ENCODE data around the gene RANBP3.
"Not testable (repeated sequence)": the region's sequence is repeated elsewhere in the genome, so short reads cannot be mapped to it uniquely, and the experiment has no call there.

RANBP3 gene

GRCh38 chr19:5882421-5882968 is 95.4 kb downstream of the RANBP3 start:
- no peak for DNase-seq (ENCODE audit: low read depth)

- DNase-seq (ENCODE audit: low read depth) = no peak
Measured at GRCh38 chr19:5881543-5882299, 96.2 kb downstream of the RANBP3 start.

GRCh38 chr19:5880604-5881078 is 97.3 kb downstream of the RANBP3 start:
- no peak for DNase-seq (ENCODE audit: low read depth)

- DNase-seq (ENCODE audit: low read depth) = no peak
Measured at GRCh38 chr19:5880196-5880595, 97.7 kb downstream of the RANBP3 start.

GRCh38 chr19:5877882-5878281 is 100.1 kb downstream of the RANBP3 start:
- DNase-seq (ENCODE audit: low read depth) = no peak

GRCh38 chr19:5877427-5877826 is 100.5 kb downstream of the RANBP3 start:
- no peak for DNase-seq (ENCODE audit: low read depth)

- DNase-seq (ENCODE audit: low read depth) = not testable (repeated sequence)
Measured at GRCh38 chr19:5874496-5874895, 103.4 kb downstream of the RANBP3 start.

GRCh38 chr19:5873617-5874199 is 104.2 kb downstream of the RANBP3 start:
- no peak for DNase-seq (ENCODE audit: low read depth)

GRCh38 chr19:5870986-5871394 is 107.0 kb downstream of the RANBP3 start:
- no peak for DNase-seq (ENCODE audit: low read depth)

GRCh38 chr19:5867201-5868136 is 110.5 kb downstream of the RANBP3 start:
- DNase-seq (ENCODE audit: low read depth) = no peak

Measured in stimulated activated CD8-positive, alpha-beta memory T cell treated with anti-CD3 and anti-CD28 coated beads, Interleukin-15, amount 100 ng/mL, for 1 hour (primary cell).